ENCODE results near the gene ULK4. TPM values are rescaled to one million over a fixed set of nuclear protein-coding genes. Genes with fewer than 3 reads are reported as not detected.

The ULK4 gene
- total RNA-seq, 2 donors from 2014 or later = 7.0 to 7.7 TPM

DNA sequence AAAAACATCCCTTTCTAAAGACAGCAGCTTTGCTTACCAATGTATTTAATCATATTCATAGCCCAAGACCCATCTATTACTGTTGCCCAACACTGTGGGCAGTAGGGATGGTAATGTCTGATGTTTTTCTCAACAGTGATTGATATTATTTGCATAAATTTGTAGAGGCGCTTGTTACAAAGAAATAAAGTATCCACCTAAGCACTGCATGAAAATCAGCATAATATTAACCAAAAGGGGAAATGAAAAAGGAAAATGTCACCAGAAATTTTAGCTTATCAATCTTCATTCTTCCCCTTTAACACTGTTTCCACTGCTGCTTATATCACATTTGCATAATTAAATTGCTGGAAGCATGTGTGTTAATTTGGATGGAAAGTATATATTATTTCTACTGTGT lies 622.1 kb downstream of the ULK4 start:
- H3K4me3 Mint-ChIP-seq = no peak overlapping the region
- H3K9me3 Mint-ChIP-seq = peaks cover 4% of the 10 kb centered on the region
- no peaks in the 10 kb centered on the region for H3K27me3 Mint-ChIP-seq
- ATAC-seq (replicated peaks) = no peak
- H3K36me3 Mint-ChIP-seq (ENCODE audit: low read depth) = no peaks in the 10 kb centered on the region
- H3K4me1 Mint-ChIP-seq = no peaks in the 10 kb centered on the region
- H3K27ac Mint-ChIP-seq = no peak overlapping the region

DNA sequence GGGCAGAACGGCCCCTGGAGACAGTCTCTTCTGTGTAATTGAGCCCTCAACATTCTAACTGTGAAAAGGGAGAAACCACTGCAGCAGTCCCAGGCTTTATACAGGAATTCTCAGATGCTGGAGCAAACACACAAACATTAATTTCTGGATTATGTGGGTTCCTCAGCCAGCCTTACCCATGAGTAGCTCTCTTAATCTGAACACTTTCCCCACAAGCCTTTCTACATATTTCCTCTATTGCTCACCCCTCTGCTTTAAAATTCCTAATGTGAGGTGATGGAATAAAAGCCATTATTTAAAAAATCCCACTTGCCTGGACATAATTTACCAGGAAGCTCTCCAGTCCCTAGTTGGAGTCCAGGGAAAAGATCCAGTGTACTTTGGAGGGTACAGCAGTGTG lies 623.6 kb downstream of the ULK4 start:
- Mint-ChIP-seq H3K27me3 (no peaks in the 10 kb centered on the region), H3K36me3 (ENCODE audit: low read depth) (no peaks in the 10 kb centered on the region), H3K4me1 (no peaks in the 10 kb centered on the region), H3K4me3 (no peak overlapping the region), H3K9me3 (peaks cover 4% of the 10 kb centered on the region), H3K27ac (no peak overlapping the region)
- ATAC-seq (replicated peaks) = no peak

DNA sequence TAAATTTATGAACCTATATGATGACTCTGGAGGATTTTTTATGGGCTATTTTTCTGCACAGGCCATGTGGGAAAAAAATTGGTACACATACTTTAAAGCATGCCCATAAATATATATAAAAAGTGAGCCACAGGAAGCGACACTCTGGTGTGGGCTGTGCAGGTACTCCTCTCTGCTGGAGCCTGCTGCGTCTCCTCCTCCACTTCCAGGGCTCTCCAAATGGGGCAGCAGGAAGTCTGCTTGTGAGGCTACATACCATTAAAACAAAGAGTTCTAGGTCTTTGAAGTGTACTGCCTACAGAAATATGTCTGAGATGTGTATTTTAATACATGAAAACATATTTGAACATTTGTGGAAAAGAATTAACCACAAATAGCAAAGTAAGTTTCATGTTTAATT lies 627.5 kb downstream of the ULK4 start:
- H3K4me3 Mint-ChIP-seq = no peak overlapping the region
- no peak for ATAC-seq (replicated peaks)
- H3K4me1 Mint-ChIP-seq = no peaks in the 10 kb centered on the region
- no peaks in the 10 kb centered on the region for H3K9me3 Mint-ChIP-seq
- no peaks in the 10 kb centered on the region for H3K27me3 Mint-ChIP-seq
- no peak overlapping the region for H3K27ac Mint-ChIP-seq
- H3K36me3 Mint-ChIP-seq (ENCODE audit: low read depth) = no peaks in the 10 kb centered on the region

DNA sequence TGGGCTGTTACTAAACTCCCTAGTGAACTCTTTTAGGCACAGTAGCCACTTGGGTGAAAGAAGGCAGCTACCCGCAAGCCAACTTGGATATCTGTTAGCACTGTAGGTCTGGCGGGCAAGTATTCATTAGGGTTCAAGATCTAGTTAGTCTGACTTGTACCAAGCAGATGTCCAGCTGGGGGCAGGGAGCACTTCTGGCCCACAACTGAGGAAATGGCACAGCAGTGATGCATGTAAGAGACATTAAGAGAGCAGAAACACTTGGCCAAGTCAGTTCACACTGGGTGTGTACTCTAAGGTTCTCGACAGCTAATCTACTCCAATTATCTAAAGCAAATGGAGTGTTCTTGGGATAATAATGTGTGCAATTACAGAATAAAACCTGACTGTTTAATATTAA lies 630.9 kb downstream of the ULK4 start:
- H3K27me3 Mint-ChIP-seq = no peaks in the 10 kb centered on the region
- H3K4me3 Mint-ChIP-seq = no peak overlapping the region
- no peaks in the 10 kb centered on the region for H3K4me1 Mint-ChIP-seq
- no peaks in the 10 kb centered on the region for H3K9me3 Mint-ChIP-seq
- H3K27ac Mint-ChIP-seq = no peak overlapping the region
- no peaks in the 10 kb centered on the region for H3K36me3 Mint-ChIP-seq (ENCODE audit: low read depth)
- no peak for ATAC-seq (replicated peaks)

GRCh38 chr3:41330465-41330864 lies 631.4 kb downstream of the ULK4 start:
- no peaks in the 10 kb centered on the region for H3K4me1 Mint-ChIP-seq
- no peak overlapping the region for H3K27ac Mint-ChIP-seq
- H3K4me3 Mint-ChIP-seq = no peak overlapping the region
- H3K27me3 Mint-ChIP-seq = no peaks in the 10 kb centered on the region
- no peaks in the 10 kb centered on the region for H3K36me3 Mint-ChIP-seq (ENCODE audit: low read depth)
- no peak for ATAC-seq (replicated peaks)
- no peaks in the 10 kb centered on the region for H3K9me3 Mint-ChIP-seq

DNA sequence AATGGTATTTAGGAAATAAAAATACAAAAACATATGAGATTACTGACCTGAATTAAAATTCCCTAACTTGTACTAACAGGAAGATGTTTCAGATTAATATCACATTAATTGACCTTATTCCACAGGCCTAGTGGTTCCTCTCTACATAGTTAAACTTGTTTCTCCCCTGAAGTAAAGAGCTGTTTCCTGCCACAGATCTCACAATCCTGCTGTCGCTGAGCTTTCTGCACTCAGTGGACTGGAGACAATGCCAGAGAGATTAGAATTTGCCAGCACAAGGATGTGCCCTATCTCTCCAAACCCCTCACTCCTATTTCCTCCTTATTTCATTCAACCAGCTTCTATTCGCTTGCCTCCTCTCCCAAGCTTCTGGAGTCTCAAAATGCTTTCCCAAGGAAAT lies 632.0 kb downstream of the ULK4 start:
- H3K27me3 Mint-ChIP-seq = no peaks in the 10 kb centered on the region
- no peaks in the 10 kb centered on the region for H3K4me1 Mint-ChIP-seq

GRCh38 chr3:41328926-41329325 lies 633.0 kb downstream of the ULK4 start:
- no peak for ATAC-seq (replicated peaks)
- Mint-ChIP-seq H3K36me3 (ENCODE audit: low read depth) (no peaks in the 10 kb centered on the region), H3K4me1 (no peaks in the 10 kb centered on the region), H3K27me3 (no peaks in the 10 kb centered on the region), H3K27ac (no peak overlapping the region), H3K9me3 (no peaks in the 10 kb centered on the region), H3K4me3 (no peak overlapping the region)

More for the DNA sequence above, 632.0 kb downstream of the ULK4 start:
- ATAC-seq (replicated peaks) = no peak
- Mint-ChIP-seq H3K27ac (no peak overlapping the region), H3K9me3 (no peaks in the 10 kb centered on the region), H3K36me3 (ENCODE audit: low read depth) (no peaks in the 10 kb centered on the region), H3K4me3 (no peak overlapping the region)

DNA sequence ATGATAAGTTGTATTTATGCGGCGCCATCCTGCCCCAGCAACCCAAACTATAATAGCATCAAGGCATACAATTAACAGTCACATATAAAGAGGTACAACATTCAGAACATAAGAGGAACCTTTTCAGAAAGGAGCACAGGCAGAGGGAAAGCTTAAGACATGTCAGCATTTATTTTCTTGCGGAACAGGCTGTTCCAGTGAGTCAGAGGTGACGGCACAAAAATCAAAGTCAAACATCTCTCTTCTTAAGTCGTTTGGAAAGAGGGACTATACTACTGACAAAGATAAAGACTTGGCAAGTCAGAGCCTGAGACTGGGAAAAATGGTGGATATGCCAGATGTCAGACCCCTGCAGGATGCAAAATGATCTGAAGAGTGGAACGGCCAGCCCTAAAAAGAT lies 634.2 kb downstream of the ULK4 start:
- Mint-ChIP-seq H3K9me3 (no peaks in the 10 kb centered on the region), H3K4me3 (no peak overlapping the region), H3K36me3 (ENCODE audit: low read depth) (no peaks in the 10 kb centered on the region), H3K4me1 (no peaks in the 10 kb centered on the region), H3K27me3 (no peaks in the 10 kb centered on the region), H3K27ac (no peak overlapping the region)
- no peak for ATAC-seq (replicated peaks)

GRCh38 chr3:41324156-41324475 lies 637.8 kb downstream of the ULK4 start:
- Mint-ChIP-seq H3K36me3 (ENCODE audit: low read depth) (no peaks in the 10 kb centered on the region), H3K4me1 (no peaks in the 10 kb centered on the region), H3K27me3 (no peaks in the 10 kb centered on the region), H3K9me3 (no peaks in the 10 kb centered on the region), H3K4me3 (no peak overlapping the region), H3K27ac (no peak overlapping the region)
- no peak for ATAC-seq (replicated peaks)

GRCh38 chr3:41323467-41324155 lies 638.3 kb downstream of the ULK4 start:
- H3K9me3 Mint-ChIP-seq = no peaks in the 10 kb centered on the region
- H3K27me3 Mint-ChIP-seq = no peaks in the 10 kb centered on the region
- no peak for ATAC-seq (replicated peaks)
- no peak overlapping the region for H3K4me3 Mint-ChIP-seq
- no peaks in the 10 kb centered on the region for H3K36me3 Mint-ChIP-seq (ENCODE audit: low read depth)
- no peaks in the 10 kb centered on the region for H3K4me1 Mint-ChIP-seq
- H3K27ac Mint-ChIP-seq = no peak overlapping the region

GRCh38 chr3:41321642-41321980 lies 640.3 kb downstream of the ULK4 start:
- no peak for ATAC-seq (replicated peaks)
- Mint-ChIP-seq H3K27ac (no peak overlapping the region), H3K27me3 (no peaks in the 10 kb centered on the region), H3K4me1 (no peaks in the 10 kb centered on the region), H3K36me3 (ENCODE audit: low read depth) (no peaks in the 10 kb centered on the region), H3K4me3 (no peak overlapping the region), H3K9me3 (no peaks in the 10 kb centered on the region)

DNA sequence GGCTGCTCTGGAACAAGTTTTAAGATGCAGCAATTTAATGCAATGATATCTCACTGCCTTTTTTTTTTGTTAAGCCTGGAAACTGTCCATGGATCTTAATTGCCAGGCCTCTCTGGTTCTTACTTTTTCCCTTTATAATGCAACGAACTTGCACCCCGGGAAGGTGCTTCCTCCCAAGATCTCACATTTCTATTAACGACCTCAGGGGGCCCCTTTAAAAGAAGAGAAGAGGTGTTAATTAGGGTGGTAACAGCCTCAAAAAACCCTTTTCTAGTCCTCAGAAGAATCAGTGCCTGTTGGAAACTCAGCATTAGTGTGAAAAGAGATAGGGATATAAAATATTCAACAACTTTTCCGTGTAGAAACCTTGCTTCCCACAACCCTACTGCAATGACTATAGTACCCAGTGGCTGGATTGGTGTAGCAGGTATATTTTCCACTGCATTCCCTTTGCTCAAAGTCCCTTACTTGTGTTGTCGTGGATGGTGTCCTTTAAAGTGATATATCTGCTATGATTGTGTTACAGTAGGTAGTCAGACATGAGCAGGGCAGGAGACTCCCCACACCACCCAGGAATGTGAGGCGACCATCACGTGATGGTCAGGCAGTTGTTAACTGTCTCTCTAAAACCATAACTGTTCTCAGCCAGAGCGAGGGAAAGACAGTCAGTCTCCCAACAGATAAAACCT lies 640.8 kb downstream of the ULK4 start:
- no peak for ATAC-seq (replicated peaks)
- Mint-ChIP-seq H3K4me3 (no peak overlapping the region), H3K4me1 (no peaks in the 10 kb centered on the region), H3K9me3 (no peaks in the 10 kb centered on the region), H3K27me3 (no peaks in the 10 kb centered on the region), H3K27ac (no peak overlapping the region), H3K36me3 (ENCODE audit: low read depth) (no peaks in the 10 kb centered on the region)

GRCh38 chr3:41318520-41318919 lies 643.4 kb downstream of the ULK4 start:
- H3K9me3 Mint-ChIP-seq = no peaks in the 10 kb centered on the region
- ATAC-seq (replicated peaks) = no peak
- no peaks in the 10 kb centered on the region for H3K27me3 Mint-ChIP-seq
- H3K27ac Mint-ChIP-seq = no peak overlapping the region
- no peak overlapping the region for H3K4me3 Mint-ChIP-seq
- H3K36me3 Mint-ChIP-seq (ENCODE audit: low read depth) = no peaks in the 10 kb centered on the region
- no peaks in the 10 kb centered on the region for H3K4me1 Mint-ChIP-seq

- no peaks in the 10 kb centered on the region for H3K4me1 Mint-ChIP-seq
- no peaks in the 10 kb centered on the region for H3K9me3 Mint-ChIP-seq
- ATAC-seq (replicated peaks) = no peak
- H3K4me3 Mint-ChIP-seq = no peak overlapping the region
- no peaks in the 10 kb centered on the region for H3K36me3 Mint-ChIP-seq (ENCODE audit: low read depth)
- no peaks in the 10 kb centered on the region for H3K27me3 Mint-ChIP-seq
- H3K27ac Mint-ChIP-seq = no peak overlapping the region
These were observed 644.2 kb downstream of the ULK4 start for GRCh38 chr3:41317718-41318117.

DNA sequence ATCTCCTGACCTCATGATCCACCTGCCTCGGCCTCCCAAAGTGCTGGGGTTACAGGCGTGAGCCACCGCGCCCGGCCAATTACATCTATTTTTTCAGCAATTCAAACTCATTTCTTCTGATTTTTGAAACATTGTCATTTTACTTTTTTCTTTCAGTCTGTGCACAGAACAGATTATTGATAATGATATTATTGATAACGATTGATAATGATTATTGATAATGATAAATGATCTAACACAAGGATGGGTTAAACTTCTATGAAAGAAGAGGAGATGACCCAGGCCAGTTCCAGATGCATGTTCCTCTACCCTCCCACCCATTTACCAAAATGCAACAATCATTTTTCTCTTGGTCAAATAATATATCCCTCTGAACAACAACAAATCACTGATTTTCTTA lies 644.6 kb downstream of the ULK4 start:
- H3K4me3 Mint-ChIP-seq = no peak overlapping the region
- no peaks in the 10 kb centered on the region for H3K9me3 Mint-ChIP-seq
- no peaks in the 10 kb centered on the region for H3K36me3 Mint-ChIP-seq (ENCODE audit: low read depth)
- H3K27ac Mint-ChIP-seq = no peak overlapping the region
- no peaks in the 10 kb centered on the region for H3K27me3 Mint-ChIP-seq
- H3K4me1 Mint-ChIP-seq = no peaks in the 10 kb centered on the region
- no peak for ATAC-seq (replicated peaks)

DNA sequence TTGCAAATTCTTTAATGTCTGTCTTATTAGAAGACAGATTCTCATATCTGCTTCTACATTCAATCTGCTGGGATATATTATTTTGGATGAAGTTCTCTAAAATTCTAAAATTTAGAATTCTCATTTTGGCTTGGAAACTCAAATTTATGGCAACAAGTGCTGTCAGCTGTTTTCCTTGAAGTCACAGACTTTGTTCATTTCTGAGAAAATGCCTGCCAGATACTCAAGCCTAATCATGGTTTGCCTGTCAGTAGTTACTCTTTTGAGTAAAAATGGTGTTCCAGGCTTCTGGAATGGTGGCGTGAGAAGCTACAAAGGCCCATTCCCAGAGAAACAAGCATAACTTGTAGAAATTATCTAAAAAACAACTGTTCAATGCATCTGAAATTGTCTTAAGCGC lies 646.8 kb downstream of the ULK4 start:
- Mint-ChIP-seq H3K4me1 (no peaks in the 10 kb centered on the region), H3K27me3 (no peaks in the 10 kb centered on the region), H3K36me3 (ENCODE audit: low read depth) (no peaks in the 10 kb centered on the region), H3K4me3 (no peak overlapping the region), H3K9me3 (no peaks in the 10 kb centered on the region), H3K27ac (no peak overlapping the region)
- ATAC-seq (replicated peaks) = no peak
